B cell (primary cell): ENCODE measurements around the gene CARHSP1. TPM values are rescaled to one million over a fixed set of nuclear protein-coding genes. Genes with fewer than 3 reads are reported as not detected.

Source experiments
- ATAC-seq: fragments of 200-7000 bp; cut with Tn5 transposase; one replicate; pipeline ENCODE4 v1.10.0; 2021; ENCODE audit warnings: low read depth, mild to moderate bottlenecking, moderate number of reproducible peaks, moderate library complexity
- CTCF ChIA-PET: fragments of 350-600 bp; sonication (Branson Sonifier 250); formaldehyde crosslinking; loops from one replicate; lab custom pipeline; 2021; ENCODE audit warnings: antibody characterized with exemption, inconsistent platforms; lab: Charles Lee
- POLR2A ChIA-PET: fragments of 350-600 bp; sonication (Branson Sonifier 250); formaldehyde crosslinking; loops from one replicate; lab custom pipeline; 2021; ENCODE audit warnings: antibody characterized with exemption; lab: Charles Lee
- DNase-seq: peaks from one replicate; pipeline ENCODE4 v3.0.0; 2013
- H2AFZ ChIP-seq: 2 replicates; pipeline ENCODE4 v1.6.1; 2012; ENCODE audit warnings: mild to moderate bottlenecking, low read depth, low read length; ENCODE audit not compliant: insufficient read depth, poor library complexity, severe bottlenecking
- H3K27ac ChIP-seq, 2 donors: 1 replicate in 1 of 2; 2 replicates in 1 of 2; pipeline ENCODE4 v1.5.1; 2012 to 2013; ENCODE audit warnings: low read length in 2 of 2, mild to moderate bottlenecking in 2 of 2, moderate library complexity in 1 of 2
- H3K27me3 ChIP-seq, 4 experiments: fragments of 200-600 bp in 1 of 4; sonication (generic) in 1 of 4; replicated peaks in 1 of 4; 1 replicate in 2 of 4; 2 replicates in 2 of 4; pipeline versions ENCODE4 v1.6.1 to v1.7.0; 2013 to 2016; ENCODE audit warnings: low read length in 3 of 4, mild to moderate bottlenecking in 2 of 4, mixed read lengths in 1 of 4, moderate library complexity in 1 of 4; ENCODE audit not compliant: insufficient read depth in 4 of 4, control insufficient read depth in 3 of 4; ENCODE audit errors: control extremely low read depth in 1 of 4
- H3K36me3 ChIP-seq, 2 experiments: replicated peaks in 1 of 2; 1 replicate in 1 of 2; 2 replicates in 1 of 2; pipeline versions ENCODE4 v1.6.1 to v1.7.1; 2013; ENCODE audit warnings: low read length in 1 of 2; ENCODE audit not compliant: insufficient read depth in 2 of 2, control insufficient read depth in 1 of 2; ENCODE audit errors: control extremely low read depth in 1 of 2, extremely low read depth in 1 of 2
- H3K4me1 ChIP-seq, 2 donors: fragments of 200-600 bp in 1 of 2; sonication (generic) in 1 of 2; 1 replicate in 1 of 2; 2 replicates in 1 of 2; pipeline versions ENCODE4 v1.5.1 to v1.6.1; 2013 to 2017; ENCODE audit warnings: low read length in 2 of 2; ENCODE audit not compliant: control insufficient read depth in 2 of 2, insufficient read depth in 2 of 2
- H3K4me2 ChIP-seq: replicated peaks from 2 replicates; pipeline ENCODE3; 2012; ENCODE audit warnings: mild to moderate bottlenecking, low read depth, low read length; ENCODE audit not compliant: poor library complexity, severe bottlenecking
- H3K4me3 ChIP-seq, 5 experiments: fragments of 200-600 bp in 1 of 5; sonication (generic) in 1 of 5; 1 replicate in 3 of 5; 2 replicates in 2 of 5; pipeline versions ENCODE4 v1.5.1 to v1.7.0; 2011 to 2016; ENCODE audit warnings: low read length in 4 of 5, mild to moderate bottlenecking in 4 of 5, low read depth in 2 of 5, control low read depth in 1 of 5, moderate library complexity in 1 of 5; ENCODE audit not compliant: insufficient read depth in 1 of 5; ENCODE audit errors: control extremely low read depth in 1 of 5, extremely low read depth in 1 of 5
- H3K79me2 ChIP-seq: fragments of 200-600 bp; sonication (generic); one replicate; pipeline ENCODE4 v1.6.0; 2016; ENCODE audit warnings: low read length; ENCODE audit not compliant: control insufficient read depth, insufficient read depth
- H3K9ac ChIP-seq: fragments of 200-600 bp; sonication (generic); 2 replicates; pipeline ENCODE4 v1.6.1; 2017; ENCODE audit warnings: mild to moderate bottlenecking, low read length, moderate library complexity
- H3K9me3 ChIP-seq, 3 donors: one replicate each; pipeline versions ENCODE4 v1.6.1 to v1.7.1; 2013; ENCODE audit warnings: low read length in 2 of 3; ENCODE audit not compliant: control insufficient read depth in 2 of 3, insufficient read depth in 1 of 3; ENCODE audit errors: control extremely low read depth in 1 of 3
- H4K20me1 ChIP-seq: 2 replicates; pipeline ENCODE4 v1.6.0; 2012; ENCODE audit warnings: mild to moderate bottlenecking, low read length; ENCODE audit not compliant: insufficient read depth, control insufficient read depth, poor library complexity, severe bottlenecking
- H3K27ac Mint-ChIP-seq: one replicate; pipeline ENCODE4 v1.8.0; 2021; ENCODE audit warnings: mixed read lengths
- H3K27me3 Mint-ChIP-seq: one replicate; pipeline ENCODE4 v1.8.0; 2021; ENCODE audit warnings: mixed read lengths
- H3K4me1 Mint-ChIP-seq: one replicate; pipeline ENCODE4 v1.8.0; 2021; ENCODE audit warnings: mixed read lengths
- H3K4me3 Mint-ChIP-seq: one replicate; pipeline ENCODE4 v1.8.0; 2021; ENCODE audit warnings: mixed read lengths
- H3K9me3 Mint-ChIP-seq: one replicate; pipeline ENCODE4 v1.8.0; 2022; ENCODE audit warnings: mixed read lengths; ENCODE audit not compliant: insufficient read depth
- CTCF ChIP-seq: fragments of 200-600 bp; IDR thresholded peaks from one replicate; pipeline ENCODE4 v1.8.0; 2022; ENCODE audit warnings: antibody characterized with exemption, mild to moderate bottlenecking
- EZH2 ChIP-seq: IDR thresholded peaks from 2 replicates; pipeline ENCODE4 v1.6.1; 2012; ENCODE audit warnings: borderline replicate concordance, low read depth, mild to moderate bottlenecking, moderate library complexity, low read length; ENCODE audit not compliant: insufficient read depth, poor library complexity, severe bottlenecking
- WGBS: methylation state at CpG from one replicate; pipeline ENCODE4 v1.1.5; 2013; ENCODE audit warnings: missing lambda C conversion rate; ENCODE audit not compliant: insufficient coverage; 5-methylcytosine and 5-hydroxymethylcytosine counted together
- intact Hi-C: fragments of 100-400 bp; cut with micrococcal nuclease; formaldehyde crosslinking; loops from one replicate; pipeline ENCODE4 v1.10.0; 2022
- polyA plus RNA-seq: library from polyadenylated mRNA; depleted of rRNA; stranded (reverse); fragments of >200 nt; gene quantifications from 2 replicates; pipeline ENCODE4 v1.2.3, GENCODE V29; 2012
- total RNA-seq, 2 donors: library from RNA; stranded (reverse); fragments of 120-200 nt in 1 of 2; gene quantifications; 1 replicate in 1 of 2; 2 replicates in 1 of 2; pipeline versions ENCODE4 v1.2.3 to v1.2.4, GENCODE V29; 2013 to 2022

The CARHSP1 gene
- total and polyA plus RNA-seq, 2 donors (not counting 1 experiment from before 2014, with no cell fraction given): 26.5 to 63.1 TPM

- H3K4me3 Mint-ChIP-seq: no peak overlapping the region
- Histone ChIP-seq H3K4me3 (no peak overlapping the region), H3K36me3 (peaks cover 0 to 13% of the 10 kb centered on the region in 2 experiments), H3K4me1 (peaks cover 7 to 9% of the 10 kb centered on the region in 2 donors), H3K27ac (no peak overlapping the region), H3K27me3 (no peaks in the 10 kb centered on the region), H3K79me2 (no peaks in the 10 kb centered on the region), H3K9ac (no peak overlapping the region), H4K20me1 (peaks cover 12% of the 10 kb centered on the region), H3K9me3 (no peaks in the 10 kb centered on the region), H3K4me2 (no peak overlapping the region), H2AFZ (no peak overlapping the region)
- POLR2A ChIA-PET: no interaction called here
- 97% methylated on average over 14 of the region's 15 CpGs for WGBS
- no peaks in the 10 kb centered on the region for H3K27me3 Mint-ChIP-seq
- H3K4me1 Mint-ChIP-seq: peaks cover 16% of the 10 kb centered on the region
- DNase-seq (no peak), ATAC-seq (no peak)
- no peak overlapping the region for H3K27ac Mint-ChIP-seq
- no peaks in the 10 kb centered on the region for H3K9me3 Mint-ChIP-seq
- CTCF ChIA-PET: no interaction called here
- intact Hi-C loops: no loop called here
- TF ChIP-seq EZH2 (no peak), CTCF (no peak)
Measured at GRCh38 chr16:8847623-8848022, 21.2 kb downstream of the CARHSP1 start.

GRCh38 chr16:8847145-8847544 lies 21.7 kb downstream of the CARHSP1 start:
- Histone ChIP-seq H3K4me2 (no peak overlapping the region), H3K27ac (no peak overlapping the region), H3K9ac (no peak overlapping the region), H3K27me3 (no peaks in the 10 kb centered on the region), H3K9me3 (no peaks in the 10 kb centered on the region), H3K79me2 (no peaks in the 10 kb centered on the region), H3K4me1 (peaks cover 7 to 9% of the 10 kb centered on the region in 2 donors), H3K36me3 (peaks cover 0 to 11% of the 10 kb centered on the region in 2 experiments), H3K4me3 (no peak overlapping the region), H4K20me1 (peaks cover 12% of the 10 kb centered on the region), H2AFZ (no peak overlapping the region)
- ATAC-seq (no peak), DNase-seq (no peak)
- Mint-ChIP-seq H3K27me3 (no peaks in the 10 kb centered on the region), H3K4me3 (no peak overlapping the region), H3K27ac (no peak overlapping the region), H3K9me3 (no peaks in the 10 kb centered on the region), H3K4me1 (peaks cover 16% of the 10 kb centered on the region)
- TF ChIP-seq CTCF: no peak
- no peak for TF ChIP-seq EZH2
- ChIA-PET CTCF (no interaction called here), POLR2A (no interaction called here)
- WGBS: 97% methylated on average over 13 of the region's 13 CpGs
- intact Hi-C loops: no loop called here
